Measurements from ENCODE around the gene CENPX.
"Not testable (repeated sequence)": the region's sequence is repeated elsewhere in the genome, so short reads cannot be mapped to it uniquely, and the experiment has no call there.

CENPX gene

DNA sequence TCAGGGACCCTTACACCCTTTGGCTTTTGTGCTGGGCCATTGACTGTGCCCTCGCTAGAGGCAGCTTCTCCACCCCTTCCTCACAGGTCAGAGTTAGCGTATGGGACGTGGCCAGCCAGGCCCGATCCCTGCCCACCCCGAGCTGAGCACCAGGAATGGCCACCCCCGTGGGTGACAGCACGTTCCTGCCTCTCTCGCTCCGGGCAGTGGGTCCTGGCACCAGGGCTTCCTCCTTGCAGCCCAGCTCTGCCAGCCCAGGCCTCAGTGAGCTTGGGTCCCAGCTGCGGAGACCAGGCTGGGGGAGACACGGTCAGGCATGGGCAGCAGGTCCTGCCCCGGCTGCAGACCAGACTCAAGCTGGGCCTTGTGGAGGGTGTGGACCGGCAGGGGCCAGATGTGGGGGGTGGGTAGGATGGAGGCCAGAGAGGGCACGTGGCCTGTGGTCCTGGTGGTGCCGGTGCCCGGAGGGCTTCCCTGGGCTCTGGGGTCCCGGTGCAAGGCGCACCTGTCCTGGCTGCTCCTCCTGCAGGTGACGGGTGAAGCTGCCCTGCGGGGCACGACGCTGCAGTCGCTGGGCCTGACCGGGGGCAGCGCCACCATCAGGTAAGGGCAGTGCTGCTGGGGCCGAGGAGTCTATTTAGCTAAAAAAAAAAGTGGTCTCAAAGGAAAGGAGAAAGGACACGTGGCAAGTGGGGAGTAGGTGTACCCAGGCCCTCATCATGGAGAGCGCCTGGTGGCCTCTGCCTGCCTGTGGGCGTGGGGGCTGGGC lies 27.0 kb downstream of the CENPX start:
- peak; percentile 28 for DNase-seq

DNA sequence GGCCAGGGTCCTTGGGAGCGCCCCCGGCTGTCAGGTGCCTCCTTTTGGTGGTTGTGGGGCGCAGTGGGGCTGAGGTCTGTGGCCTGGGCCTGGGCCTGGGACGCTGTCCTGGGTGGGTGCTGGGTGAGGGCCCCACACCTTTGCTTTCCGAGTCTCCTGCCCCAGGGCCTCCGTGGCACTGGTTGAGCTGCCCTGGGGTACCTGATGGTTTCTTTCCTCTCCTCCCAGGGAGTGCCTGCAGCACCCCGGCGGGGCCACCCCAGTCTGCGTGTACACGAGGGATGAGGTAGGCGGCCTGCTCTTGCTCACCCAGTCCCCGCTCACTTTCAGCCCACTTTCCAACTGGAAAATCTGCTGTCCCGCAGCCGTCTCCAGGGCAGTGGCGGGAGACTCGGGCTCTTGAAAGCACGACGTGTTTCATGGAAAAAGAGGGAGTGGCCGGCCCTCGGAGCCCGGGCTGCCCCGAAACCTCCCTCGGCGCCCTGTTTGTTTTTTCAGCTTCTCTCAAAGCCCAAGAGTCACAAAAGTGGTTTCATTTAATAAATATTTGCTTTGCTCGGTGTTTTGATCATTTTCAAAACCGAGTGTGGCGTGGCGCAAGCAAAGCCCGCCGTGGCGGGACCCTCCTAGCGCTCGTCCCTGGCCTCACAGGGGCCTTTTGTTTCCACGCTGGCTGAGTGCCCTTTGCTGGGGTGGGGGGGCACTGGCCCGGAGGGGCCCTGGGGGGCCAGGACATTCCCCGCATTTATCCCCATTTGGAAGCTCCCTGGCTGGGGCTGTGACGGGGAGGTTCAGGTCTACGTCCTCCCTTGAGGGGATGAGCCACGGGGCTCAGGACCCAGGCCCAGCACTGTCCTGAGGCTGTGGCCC lies 27.9 kb downstream of the CENPX start:
- DNase-seq = peak; percentile 55

DNA sequence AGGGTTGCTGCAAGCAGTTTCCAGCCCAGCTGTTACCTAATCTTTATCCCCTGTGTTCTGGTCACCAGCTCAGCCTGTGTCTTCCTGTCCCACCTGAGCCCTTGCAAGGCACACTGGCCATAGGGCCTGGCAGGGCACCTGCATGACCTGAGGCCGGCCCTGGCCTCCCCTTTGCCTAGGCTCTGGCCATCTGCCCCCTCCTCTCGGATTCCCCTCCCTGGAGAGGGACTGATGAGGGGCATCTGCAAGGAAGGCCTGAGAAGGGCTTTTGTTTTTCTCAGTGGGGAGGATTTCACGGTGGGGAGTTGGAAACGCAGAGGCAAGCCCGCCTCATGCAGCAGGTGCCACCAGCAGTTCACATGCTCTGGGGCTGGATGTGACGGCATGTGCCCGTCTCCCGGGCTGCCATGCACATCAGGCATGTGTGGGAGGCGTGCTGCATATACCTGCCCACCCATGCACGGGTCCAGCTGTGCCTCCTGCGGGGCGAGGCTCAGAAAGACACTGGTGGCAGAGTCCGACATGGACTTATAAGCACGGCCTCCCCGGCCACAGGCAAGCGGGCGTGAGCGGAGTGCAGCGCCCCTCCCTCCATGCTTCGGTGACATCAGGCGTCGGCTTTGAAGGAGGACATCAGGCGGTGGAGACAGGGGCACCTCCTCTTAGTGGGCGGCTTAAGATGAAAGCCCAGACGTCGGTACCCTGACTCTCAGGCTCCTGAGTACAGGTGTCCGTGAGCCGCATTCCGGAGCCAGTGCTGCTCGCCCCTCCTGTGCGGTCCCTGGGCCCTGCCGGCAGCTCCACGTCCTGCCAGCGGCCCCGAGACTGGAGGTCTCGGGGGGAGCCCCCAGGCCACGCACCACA lies 28.7 kb downstream of the CENPX start:
- DNase-seq = no peak

DNA sequence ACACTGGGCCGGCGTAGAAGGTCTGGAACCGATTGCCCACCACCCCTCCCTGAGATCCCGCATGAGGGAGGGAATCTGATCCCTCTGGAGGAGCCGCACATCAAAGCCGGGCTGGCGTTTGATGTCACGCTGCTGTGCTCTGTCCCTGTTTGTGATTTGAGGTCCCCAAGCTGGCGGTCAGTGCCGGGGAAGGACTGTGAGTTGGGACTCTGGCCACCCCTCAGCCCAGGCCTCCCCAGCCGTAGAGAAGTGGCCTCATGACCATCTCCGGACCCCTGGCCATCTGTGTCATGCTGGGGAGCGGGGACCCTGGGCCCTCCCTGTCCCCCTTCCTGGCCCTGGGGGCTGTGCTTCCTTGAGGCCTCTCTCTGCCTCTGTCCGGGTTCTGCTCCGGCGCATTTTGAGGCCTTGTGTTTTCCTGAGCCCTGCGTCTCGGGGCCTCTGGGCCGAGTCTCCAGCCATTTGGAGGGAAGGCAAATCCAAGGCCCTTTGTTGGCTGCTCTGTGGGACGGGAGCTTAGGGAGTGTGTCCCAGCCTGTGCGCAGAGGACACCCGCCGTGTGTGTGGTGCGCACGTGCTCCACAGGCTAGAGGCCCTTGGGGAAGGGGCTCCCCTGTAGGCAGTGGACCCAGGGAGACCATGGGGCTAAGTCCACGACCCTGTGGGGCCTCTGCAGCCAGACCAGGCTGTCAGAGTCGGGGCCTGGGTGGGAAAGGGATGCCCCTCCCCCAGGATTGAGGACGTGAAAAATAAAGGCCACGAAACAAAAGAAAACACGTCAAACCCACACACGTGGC lies 30.2 kb downstream of the CENPX start:
- DNase-seq = no peak

DNA sequence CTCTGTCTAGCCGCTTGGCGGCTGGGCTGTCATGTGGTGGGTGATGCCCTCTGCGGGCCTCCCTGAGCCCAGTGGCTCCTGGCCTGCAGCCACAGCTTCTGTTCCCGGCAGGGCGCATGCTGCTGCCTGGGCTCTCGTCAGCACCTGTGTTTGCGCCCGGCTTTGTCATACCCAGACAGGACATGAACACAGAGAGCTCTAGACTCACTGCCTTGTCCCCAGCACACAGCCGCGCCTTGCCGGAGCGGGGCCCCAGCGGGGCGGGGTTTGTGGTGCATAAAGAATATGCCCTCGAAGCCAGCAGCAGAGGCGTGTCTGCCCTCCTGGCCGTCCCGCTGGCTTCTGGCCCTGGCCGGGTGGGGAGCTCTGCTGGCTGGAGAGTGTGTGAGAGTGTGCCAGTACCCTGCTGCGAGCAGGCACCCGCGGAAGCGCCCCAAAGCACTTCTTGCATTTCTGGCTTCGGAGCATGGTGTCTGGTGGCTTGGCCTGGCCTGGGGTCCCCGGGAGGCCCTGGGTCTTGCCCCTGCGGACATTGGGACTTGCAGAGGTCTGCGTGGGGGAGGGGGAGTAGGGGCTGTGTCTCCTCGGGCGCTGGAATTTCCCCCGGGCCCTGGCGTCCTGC lies 30.9 kb downstream of the CENPX start:
- peak; percentile 91 for DNase-seq

DNA sequence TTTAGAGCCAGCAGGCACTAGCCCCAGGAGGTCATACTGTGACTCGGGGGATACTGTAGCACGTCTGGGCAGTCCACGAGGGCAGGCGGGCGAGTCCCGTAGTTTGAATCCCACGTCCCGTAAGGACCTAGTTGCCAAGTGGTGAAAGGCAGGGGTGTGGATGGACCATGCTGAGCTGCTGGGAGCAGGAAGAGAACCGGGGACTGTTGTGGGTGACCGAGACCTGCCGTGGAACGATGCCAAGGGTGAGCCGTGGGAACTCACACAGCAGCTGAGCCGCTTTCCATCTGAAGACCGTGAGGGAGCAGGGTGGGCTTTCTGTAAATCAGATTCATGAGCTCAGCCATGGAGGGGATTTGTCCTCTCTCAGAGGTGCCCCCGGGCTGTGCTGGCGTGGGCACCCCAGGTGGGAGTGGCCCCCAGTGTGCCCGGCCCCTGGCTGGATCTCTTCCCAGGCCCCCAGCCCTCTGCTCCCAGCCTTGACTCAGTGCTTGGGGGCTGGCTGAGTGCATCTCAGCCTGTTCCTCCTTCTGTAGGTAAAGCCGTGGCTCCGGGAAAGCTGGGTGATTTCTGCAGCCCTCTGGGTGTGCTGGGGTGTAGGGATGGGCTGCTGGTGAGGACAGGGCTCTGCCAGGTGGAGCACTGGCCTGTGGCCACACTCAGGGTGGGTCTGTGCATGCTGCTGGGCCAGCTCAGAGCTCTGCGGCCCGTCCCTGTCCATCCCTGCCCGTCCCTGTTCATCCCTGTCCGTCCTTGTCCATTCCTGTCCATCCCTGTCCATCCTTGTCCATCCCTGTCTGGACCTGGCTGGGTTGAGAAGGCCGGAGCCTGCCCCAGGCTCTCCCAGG lies 31.6 kb downstream of the CENPX start:
- DNase-seq = peak; percentile 29

DNA sequence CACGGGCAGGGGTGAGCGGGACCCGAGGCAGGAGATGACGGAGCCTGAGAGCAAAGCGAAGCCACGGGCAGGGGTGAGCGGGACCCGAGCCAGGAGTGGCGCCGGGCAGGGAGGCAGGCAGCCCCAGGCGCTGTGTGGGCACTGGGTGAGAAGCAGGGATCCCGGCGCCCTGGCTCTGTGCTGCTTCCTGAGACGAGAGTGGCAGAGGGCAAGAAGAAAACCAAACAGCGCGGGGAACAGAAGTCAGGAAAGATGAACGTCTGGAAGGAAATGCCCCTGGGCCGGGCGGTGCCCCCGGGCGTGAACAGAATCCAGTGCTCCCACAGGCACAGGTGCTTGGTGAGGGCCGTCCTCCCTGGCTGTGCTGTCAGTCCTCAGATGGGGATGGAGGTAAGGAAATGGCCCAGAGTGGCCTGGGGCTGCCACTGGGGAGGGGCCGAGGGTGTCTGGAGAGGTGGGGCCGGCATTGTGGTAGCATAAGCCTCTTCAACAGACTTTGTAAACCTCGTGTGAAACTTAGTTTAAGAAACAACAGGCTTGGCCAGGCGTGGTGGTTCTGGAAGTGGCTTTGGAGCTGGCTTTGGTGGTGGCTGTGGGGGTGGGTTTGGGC lies 35.4 kb downstream of the CENPX start:
- no peak for DNase-seq

DNA sequence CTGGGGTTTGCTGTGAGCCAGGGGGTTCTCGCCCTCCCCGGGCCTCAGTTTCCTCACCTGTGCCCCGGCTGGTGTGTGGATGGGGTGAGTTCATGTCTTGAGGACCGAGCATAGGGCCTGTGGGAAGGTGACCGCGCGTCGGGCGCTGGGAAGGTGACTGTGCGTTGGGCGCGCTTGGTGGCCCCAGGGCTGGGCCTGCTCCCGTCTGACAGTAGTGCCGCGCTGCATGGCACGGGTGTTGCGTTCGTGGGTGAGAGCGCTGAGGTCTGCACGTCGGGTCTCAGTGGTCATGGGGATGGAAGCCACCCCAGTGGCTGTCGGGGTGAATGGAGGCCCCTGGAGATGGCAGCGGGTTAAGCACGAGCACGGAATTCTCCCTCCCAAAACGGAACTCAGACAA lies 36.1 kb downstream of the CENPX start:
- no peak for DNase-seq

DNA sequence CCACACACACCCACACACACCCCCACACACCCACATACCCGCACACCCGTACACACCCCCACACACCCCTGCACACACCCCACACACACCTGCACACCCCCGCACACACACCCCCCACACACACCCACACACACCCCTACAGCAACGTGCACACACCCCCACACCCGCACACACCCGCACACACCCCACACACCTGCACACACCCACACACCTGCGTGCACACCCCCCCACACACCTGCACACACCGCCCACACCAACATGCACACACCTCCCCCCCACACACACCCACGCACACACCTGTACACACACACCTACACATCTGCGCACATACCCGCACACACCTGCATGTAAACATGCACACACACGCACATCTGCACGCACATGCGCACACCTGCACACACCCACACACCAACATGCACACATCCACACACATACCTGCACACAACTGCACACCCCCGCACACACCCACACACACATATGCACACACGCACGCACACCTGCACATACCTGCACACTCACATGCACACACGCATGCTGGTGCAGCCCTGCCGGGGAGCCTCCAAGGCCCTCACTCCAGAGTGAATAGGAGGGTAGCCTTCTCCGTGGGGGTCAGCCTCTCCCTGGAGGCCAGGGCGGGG lies 37.8 kb downstream of the CENPX start:
- DNase-seq = no peak

DNA sequence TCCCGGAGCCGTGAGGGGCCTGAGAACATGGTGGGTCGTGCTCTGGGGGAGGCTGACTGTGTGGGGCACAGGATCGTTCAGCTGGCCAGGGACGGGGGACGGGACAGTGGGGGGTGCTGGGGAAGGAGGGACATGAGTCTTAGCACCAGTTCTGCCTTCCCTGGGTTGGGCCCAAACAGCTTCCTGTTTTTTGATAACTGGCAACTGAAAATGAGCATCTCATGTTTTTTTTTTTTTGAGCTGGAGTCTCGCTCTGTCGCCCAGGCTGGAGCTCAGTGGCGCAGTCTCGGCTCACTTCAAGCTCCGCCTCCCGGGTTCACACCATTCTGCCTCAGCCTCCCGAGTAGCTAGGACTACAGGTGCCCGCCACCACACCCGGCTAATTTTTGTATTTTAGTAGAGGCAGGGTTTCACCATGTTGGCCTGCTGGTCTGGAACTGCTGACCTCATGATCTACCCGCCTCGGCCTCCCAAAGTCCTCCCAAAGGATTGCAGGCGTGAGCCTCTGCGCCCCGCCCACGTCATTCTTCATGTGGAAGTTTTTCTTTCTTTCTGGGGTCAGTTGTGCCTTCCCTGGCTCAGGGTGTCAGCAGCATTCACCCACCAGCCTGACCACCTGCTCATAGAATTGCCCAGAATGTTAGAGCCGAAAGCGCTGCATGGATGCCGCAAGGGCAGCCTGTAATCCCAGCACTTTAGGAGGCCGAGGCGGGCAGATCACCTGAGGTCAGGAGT lies 38.9 kb downstream of the CENPX start:
- DNase-seq = no peak

DNA sequence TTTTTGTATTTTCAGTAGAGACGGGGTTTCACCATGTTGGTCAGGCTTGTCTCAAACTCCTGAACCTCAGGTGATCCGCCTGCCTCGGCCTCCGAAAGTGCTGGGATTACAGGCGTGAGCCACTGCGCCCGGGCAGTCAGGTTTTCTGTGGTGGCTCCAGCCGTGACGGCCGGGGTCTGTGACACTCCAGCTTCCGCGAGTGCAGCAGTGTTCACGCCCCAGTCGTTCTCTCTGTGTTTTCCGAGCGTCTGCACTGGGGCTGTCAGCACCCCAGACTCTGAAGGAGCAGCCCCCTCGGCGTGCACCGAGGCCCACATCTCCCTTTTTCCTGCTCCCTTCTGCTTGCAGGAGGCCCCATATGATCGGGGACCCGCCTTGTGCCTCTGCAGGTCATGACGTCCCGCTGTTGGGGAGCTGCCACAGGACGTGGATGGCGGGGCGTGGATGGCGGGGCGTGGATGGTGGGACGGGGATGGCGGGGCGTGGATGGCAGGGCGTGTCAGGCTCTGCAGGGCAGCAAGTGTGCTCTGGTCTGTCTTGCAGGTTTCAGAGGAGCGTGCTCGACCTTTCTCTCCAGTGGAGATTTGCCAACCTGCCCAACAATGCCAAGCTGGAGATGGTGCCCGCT lies 39.6 kb downstream of the CENPX start:
- DNase-seq = no peak

DNA sequence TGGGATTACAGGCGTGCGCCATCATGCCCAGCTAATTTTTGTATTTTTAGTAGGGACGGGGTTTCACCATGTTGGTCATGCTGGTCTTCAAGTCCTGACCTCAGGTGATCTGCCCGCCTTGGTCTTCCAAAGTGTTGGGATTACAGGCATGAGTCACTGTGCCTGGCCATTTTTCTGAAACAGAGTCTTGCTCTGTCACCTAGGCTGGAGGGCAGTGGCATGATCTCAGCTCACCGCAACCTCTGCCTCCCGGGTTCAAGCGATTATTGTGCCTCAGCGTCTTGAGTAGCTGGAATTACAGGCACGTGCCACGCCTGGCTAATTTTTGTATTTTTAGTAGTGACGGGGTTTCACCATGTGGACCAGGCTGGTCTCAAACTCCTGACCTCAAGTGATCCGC lies 41.2 kb downstream of the CENPX start:
- not testable (repeated sequence) for DNase-seq

DNA sequence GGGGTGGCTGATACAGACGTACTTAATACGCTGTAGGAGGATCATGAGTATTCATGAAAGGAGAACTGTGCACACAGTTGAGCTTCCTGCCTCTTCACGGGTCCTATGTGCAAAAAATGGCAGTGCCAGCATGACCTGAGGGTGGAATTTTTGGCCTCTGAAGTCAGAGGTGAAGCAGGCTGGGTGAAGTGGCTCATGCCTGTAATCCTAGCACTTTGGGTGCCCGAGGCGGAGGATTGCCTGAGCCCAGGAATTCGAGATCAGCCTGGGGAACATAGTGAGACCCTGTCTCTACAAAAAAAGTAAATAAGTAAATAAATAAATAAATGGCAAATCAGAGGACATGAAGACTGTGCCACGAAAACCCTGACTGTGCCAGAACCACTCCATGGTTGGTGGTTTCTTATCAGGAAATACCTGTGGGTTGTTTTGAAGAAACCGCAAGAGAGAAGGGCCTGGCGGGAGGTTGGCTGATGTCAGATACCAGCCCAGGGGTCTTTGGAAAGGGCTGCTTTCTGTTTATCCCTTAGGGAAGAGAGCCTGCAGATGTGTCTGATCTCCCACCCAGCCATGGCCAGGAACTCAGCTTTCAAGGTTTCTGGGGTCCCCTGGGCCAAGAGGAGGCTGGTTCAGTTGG lies 41.9 kb downstream of the CENPX start:
- no peak for DNase-seq

DNA sequence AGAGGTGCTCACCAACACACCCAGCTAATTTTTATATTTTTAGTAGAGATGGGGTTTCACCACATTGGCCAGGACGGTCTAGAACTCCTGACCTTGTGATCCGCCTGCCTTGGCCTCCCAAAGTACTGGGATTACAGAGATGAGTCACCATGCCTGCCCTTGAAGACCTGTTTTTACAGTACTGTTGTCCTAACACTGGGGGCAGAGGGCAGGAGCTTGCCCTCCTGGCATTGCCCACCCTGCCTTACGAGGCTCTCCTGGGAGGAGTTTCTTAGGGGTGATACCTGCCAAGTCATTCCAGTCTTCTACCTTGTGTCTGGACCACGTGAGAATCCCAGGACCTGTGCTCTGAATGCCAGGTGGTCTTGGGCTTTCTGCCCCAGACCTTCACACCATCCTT lies 42.6 kb downstream of the CENPX start:
- DNase-seq = no peak

DNA sequence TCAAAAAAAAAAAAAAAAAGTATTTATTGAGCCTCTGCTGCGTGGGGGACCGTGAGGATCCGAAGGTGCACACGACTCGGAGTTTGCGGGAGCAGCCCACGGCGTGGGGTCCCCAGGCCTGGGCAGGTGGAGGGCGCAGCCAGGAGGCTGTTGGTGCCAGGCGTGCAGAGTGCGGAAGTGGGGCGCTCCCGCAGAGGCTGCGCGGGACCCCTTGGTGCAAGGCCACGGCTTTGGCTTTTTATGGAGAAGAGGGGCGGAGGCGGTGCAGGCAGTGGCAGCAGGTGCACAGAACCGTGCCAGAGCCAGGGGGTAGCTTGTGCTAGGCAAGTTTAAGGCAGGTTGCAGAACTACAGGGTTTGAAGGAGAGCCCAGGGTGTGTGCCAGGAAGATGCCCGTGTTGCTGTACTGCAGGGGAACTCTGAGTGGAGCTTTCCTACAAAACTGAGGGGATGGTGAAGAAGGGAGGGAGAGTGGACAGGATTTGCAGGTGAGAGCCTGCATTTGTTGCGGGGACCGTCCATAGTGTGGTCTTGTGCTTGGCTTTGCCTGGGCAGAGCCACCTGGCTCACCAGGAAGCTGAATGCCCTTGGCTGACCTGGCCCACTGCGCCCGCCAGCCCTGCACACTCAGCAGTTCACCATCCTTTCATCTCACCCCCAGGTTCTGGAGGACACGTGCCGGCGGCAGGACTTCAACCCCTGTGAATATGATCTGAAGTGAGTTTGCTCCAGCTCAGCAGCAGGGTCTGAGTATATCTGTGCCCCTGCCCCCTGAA lies 44.0 kb downstream of the CENPX start:
- DNase-seq = no peak

DNA sequence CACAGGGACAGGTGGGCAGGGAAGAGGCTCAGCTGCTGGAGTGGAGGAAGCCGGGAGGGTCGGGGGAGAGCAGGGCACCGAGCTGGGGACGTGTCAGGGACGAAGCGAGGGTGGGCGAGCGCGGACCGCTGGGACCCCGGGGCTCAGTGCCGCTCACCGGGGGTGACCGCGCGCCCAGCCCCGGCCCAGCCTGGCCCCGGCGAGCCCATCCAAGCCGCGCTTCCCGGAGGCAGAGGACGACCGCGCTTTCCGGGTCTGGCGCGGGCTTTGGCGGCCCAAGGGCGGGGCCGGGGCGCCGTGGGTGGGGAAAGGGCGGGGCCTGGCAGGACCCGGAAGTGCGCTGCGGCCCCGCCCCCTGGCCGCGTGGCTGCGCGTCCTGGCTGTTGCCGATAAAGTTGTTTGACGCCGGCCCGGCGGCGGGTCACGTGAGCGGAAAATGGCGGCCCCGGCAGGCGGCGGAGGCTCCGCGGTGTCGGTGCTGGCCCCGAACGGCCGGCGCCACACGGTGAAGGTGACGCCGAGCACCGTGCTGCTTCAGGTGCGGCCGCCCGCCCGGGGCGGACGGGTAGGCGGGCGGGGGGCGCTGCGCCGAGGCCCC lies 45.4 kb downstream of the CENPX start, which contains the start of gene ASPSCR1:
ASPSCR1 (plus strand) TSS at position 419 of the 598 bp plus-strand sequence; CDS start at position 437, 18 bp downstream.
- peak; percentile 93 for DNase-seq
